GM23338 (cell line): ENCODE data around the gene CALHM2. TPM values are rescaled to one million over a fixed set of nuclear protein-coding genes. Genes with fewer than 3 reads are reported as not detected.

ENCODE experiments used
- ATAC-seq: fragments of 200-7000 bp; cut with Tn5 transposase; 3 replicates; pipeline ENCODE4 v1.9.1; 2020
- DNase-seq: peaks from one replicate; pipeline ENCODE4 v3.0.0-alpha.2; 2015; ENCODE audit warnings: low spot score
- H2AFZ ChIP-seq: fragments of 200-600 bp; sonication (generic); 2 replicates; pipeline ENCODE4 v1.8.0; 2016; ENCODE audit warnings: antibody characterized with exemption, mild to moderate bottlenecking, moderate library complexity
- H3F3A ChIP-seq: fragments of 200-600 bp; sonication (generic); replicated peaks from 2 replicates; pipeline ENCODE4 v1.8.0; 2017; ENCODE audit warnings: antibody characterized with exemption, mixed run types, low read depth
- H3K27ac ChIP-seq: fragments of 200-600 bp; sonication (generic); 2 replicates; pipeline ENCODE4 v1.6.1; 2016; ENCODE audit warnings: low read depth
- H3K27me3 ChIP-seq: fragments of 200-600 bp; sonication (generic); 2 replicates; pipeline ENCODE4 v1.8.0; 2016; ENCODE audit warnings: mild to moderate bottlenecking, mixed run types, moderate library complexity; ENCODE audit not compliant: insufficient read depth
- H3K36me3 ChIP-seq: fragments of 200-600 bp; sonication (generic); 2 replicates; pipeline ENCODE4 v1.8.0; 2016; ENCODE audit warnings: mild to moderate bottlenecking; ENCODE audit not compliant: insufficient read depth
- H3K4me1 ChIP-seq: fragments of 200-600 bp; sonication (generic); 2 replicates; pipeline ENCODE4 v1.8.0; 2016; ENCODE audit warnings: mild to moderate bottlenecking, moderate library complexity; ENCODE audit not compliant: insufficient read depth
- H3K4me2 ChIP-seq: fragments of 200-600 bp; sonication (generic); 2 replicates; pipeline ENCODE4 v1.7.1; 2017; ENCODE audit warnings: mixed run types
- H3K4me3 ChIP-seq: fragments of 200-600 bp; sonication (generic); 2 replicates; pipeline ENCODE4 v1.6.1; 2016; ENCODE audit warnings: mixed run types
- H3K79me2 ChIP-seq: fragments of 200-600 bp; sonication (generic); replicated peaks from 2 replicates; pipeline ENCODE4 v1.8.0; 2017; ENCODE audit warnings: mild to moderate bottlenecking; ENCODE audit not compliant: insufficient read depth
- H3K9me2 ChIP-seq: fragments of 200-600 bp; sonication (generic); 2 replicates; pipeline ENCODE4 v1.8.0; 2017; ENCODE audit not compliant: insufficient read depth
- H4K20me1 ChIP-seq: fragments of 200-600 bp; sonication (generic); replicated peaks from 2 replicates; pipeline ENCODE4 v1.8.0; 2017; ENCODE audit warnings: mild to moderate bottlenecking; ENCODE audit not compliant: insufficient read depth
- H3K27ac Mint-ChIP-seq: 2 replicates; pipeline ENCODE4 v1.8.0; 2020; ENCODE audit warnings: inconsistent platforms, mild to moderate bottlenecking, moderate library complexity, mixed read lengths
- H3K27me3 Mint-ChIP-seq: 3 replicates; pipeline ENCODE4 v1.8.0; 2022; ENCODE audit warnings: low read depth, mild to moderate bottlenecking, moderate library complexity, mixed read lengths, inconsistent platforms; ENCODE audit not compliant: insufficient read depth, poor library complexity
- H3K36me3 Mint-ChIP-seq: 3 replicates; pipeline ENCODE4 v1.8.0; 2021; ENCODE audit warnings: low read depth, mild to moderate bottlenecking, inconsistent platforms, moderate library complexity, mixed read lengths
- H3K4me1 Mint-ChIP-seq: 3 replicates; pipeline ENCODE4 v1.8.0; 2020; ENCODE audit warnings: mild to moderate bottlenecking, inconsistent platforms, mixed read lengths
- H3K4me3 Mint-ChIP-seq: 3 replicates; pipeline ENCODE4 v1.8.0; 2021; ENCODE audit warnings: moderate library complexity, mild to moderate bottlenecking, inconsistent platforms, mixed read lengths
- H3K9me3 Mint-ChIP-seq: 3 replicates; pipeline ENCODE4 v1.8.0; 2020; ENCODE audit warnings: moderate library complexity, mild to moderate bottlenecking, inconsistent platforms, mixed read lengths
- EZH2 ChIP-seq: fragments of 200-600 bp; sonication (generic); IDR thresholded peaks from one replicate; pipeline ENCODE4 v1.8.0; 2017; ENCODE audit warnings: antibody characterized with exemption, mild to moderate bottlenecking, low read depth; ENCODE audit not compliant: unreplicated experiment
- NANOG ChIP-seq: IDR thresholded peaks from 2 replicates; pipeline ENCODE4 v1.6.1; 2016; ENCODE audit warnings: antibody characterized with exemption, borderline replicate concordance
- STAT1 ChIP-seq: IDR thresholded peaks from one replicate; pipeline ENCODE4 v1.6.1; 2016; ENCODE audit warnings: antibody characterized with exemption; ENCODE audit not compliant: unreplicated experiment
- polyA plus RNA-seq: library from polyadenylated mRNA; unstranded; fragments of >200 nt; fragmentation: Nextera tagmentation; extraction: Ambion mirVana; gene quantifications from 2 replicates; pipeline ENCODE4 v1.2.1, GENCODE V29; 2016
- total RNA-seq: library from RNA; depleted of rRNA; stranded (reverse); fragments of >200 nt; shearing (Covaris generic); gene quantifications from 2 replicates; pipeline ENCODE4 v1.2.3, GENCODE V29; 2014
- TF ChIP-seq, protein P1 (sequence below): fragments of 250-450 bp; sonication (Bioruptor Pico); IDR thresholded peaks from 2 replicates; pipeline ENCODE4 v1.5.0; 2020; ENCODE audit warnings: mild to moderate bottlenecking, moderate library complexity
- TF ChIP-seq, protein P2 (sequence below), 2 experiments: fragments of 200-600 bp in 1 of 2; sonication (generic) in 1 of 2; conservative IDR thresholded peaks; 2 replicates each; pipeline versions ENCODE4 v1.5.1 to v1.6.1; 2016 to 2017; ENCODE audit warnings: antibody characterized with exemption in 2 of 2, low read depth in 2 of 2, mild to moderate bottlenecking in 2 of 2, moderate library complexity in 1 of 2

The CALHM2 gene
- total and polyA plus RNA-seq, 2 experiments from 2014 or later, result 2.1 to 2.2 TPM

DNA sequence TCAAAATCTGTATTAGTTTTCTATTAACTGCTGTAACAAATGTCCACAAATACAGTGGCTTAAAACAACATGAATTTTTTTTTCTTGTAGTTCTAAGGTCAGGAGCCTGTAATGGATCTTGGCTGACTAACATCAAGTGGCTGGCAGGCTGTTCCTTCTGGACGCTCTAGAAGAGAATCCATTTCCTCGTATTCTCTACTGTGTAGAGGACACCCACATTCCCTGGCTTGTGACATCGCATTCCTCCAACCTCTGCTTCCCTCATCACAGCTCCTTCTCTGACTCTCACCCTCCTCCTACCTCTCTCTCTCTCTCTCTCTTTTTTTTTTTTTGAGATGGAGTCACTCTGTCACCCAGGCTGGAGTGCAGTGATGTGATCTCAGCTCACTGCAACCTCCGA, 11.3 kb upstream of the CALHM2 start:
- Mint-ChIP-seq H3K4me1 (peaks cover 6% of the 10 kb centered on the region), H3K36me3 (no peaks in the 10 kb centered on the region), H3K27ac (no peak overlapping the region), H3K9me3 (no peaks in the 10 kb centered on the region), H3K27me3 (peaks cover 7% of the 10 kb centered on the region), H3K4me3 (no peak overlapping the region)
- DNase-seq (no peak), ATAC-seq (no peak)
- H3K36me3 ChIP-seq, result no peaks in the 10 kb centered on the region
- no peak overlapping the region for H3K27ac ChIP-seq
- H2AFZ ChIP-seq, result no peak overlapping the region
- H3F3A ChIP-seq, result no peaks in the 10 kb centered on the region
- no peak overlapping the region for H3K4me2 ChIP-seq
- no peaks in the 10 kb centered on the region for H3K79me2 ChIP-seq
- no peaks in the 10 kb centered on the region for H3K4me1 ChIP-seq
- no peaks in the 10 kb centered on the region for H3K27me3 ChIP-seq
- H3K9me2 ChIP-seq, result no peaks in the 10 kb centered on the region
- TF ChIP-seq EZH2 (no peak), STAT1 (no peak), NANOG (no peak)
- TF ChIP-seq, protein P1, sequence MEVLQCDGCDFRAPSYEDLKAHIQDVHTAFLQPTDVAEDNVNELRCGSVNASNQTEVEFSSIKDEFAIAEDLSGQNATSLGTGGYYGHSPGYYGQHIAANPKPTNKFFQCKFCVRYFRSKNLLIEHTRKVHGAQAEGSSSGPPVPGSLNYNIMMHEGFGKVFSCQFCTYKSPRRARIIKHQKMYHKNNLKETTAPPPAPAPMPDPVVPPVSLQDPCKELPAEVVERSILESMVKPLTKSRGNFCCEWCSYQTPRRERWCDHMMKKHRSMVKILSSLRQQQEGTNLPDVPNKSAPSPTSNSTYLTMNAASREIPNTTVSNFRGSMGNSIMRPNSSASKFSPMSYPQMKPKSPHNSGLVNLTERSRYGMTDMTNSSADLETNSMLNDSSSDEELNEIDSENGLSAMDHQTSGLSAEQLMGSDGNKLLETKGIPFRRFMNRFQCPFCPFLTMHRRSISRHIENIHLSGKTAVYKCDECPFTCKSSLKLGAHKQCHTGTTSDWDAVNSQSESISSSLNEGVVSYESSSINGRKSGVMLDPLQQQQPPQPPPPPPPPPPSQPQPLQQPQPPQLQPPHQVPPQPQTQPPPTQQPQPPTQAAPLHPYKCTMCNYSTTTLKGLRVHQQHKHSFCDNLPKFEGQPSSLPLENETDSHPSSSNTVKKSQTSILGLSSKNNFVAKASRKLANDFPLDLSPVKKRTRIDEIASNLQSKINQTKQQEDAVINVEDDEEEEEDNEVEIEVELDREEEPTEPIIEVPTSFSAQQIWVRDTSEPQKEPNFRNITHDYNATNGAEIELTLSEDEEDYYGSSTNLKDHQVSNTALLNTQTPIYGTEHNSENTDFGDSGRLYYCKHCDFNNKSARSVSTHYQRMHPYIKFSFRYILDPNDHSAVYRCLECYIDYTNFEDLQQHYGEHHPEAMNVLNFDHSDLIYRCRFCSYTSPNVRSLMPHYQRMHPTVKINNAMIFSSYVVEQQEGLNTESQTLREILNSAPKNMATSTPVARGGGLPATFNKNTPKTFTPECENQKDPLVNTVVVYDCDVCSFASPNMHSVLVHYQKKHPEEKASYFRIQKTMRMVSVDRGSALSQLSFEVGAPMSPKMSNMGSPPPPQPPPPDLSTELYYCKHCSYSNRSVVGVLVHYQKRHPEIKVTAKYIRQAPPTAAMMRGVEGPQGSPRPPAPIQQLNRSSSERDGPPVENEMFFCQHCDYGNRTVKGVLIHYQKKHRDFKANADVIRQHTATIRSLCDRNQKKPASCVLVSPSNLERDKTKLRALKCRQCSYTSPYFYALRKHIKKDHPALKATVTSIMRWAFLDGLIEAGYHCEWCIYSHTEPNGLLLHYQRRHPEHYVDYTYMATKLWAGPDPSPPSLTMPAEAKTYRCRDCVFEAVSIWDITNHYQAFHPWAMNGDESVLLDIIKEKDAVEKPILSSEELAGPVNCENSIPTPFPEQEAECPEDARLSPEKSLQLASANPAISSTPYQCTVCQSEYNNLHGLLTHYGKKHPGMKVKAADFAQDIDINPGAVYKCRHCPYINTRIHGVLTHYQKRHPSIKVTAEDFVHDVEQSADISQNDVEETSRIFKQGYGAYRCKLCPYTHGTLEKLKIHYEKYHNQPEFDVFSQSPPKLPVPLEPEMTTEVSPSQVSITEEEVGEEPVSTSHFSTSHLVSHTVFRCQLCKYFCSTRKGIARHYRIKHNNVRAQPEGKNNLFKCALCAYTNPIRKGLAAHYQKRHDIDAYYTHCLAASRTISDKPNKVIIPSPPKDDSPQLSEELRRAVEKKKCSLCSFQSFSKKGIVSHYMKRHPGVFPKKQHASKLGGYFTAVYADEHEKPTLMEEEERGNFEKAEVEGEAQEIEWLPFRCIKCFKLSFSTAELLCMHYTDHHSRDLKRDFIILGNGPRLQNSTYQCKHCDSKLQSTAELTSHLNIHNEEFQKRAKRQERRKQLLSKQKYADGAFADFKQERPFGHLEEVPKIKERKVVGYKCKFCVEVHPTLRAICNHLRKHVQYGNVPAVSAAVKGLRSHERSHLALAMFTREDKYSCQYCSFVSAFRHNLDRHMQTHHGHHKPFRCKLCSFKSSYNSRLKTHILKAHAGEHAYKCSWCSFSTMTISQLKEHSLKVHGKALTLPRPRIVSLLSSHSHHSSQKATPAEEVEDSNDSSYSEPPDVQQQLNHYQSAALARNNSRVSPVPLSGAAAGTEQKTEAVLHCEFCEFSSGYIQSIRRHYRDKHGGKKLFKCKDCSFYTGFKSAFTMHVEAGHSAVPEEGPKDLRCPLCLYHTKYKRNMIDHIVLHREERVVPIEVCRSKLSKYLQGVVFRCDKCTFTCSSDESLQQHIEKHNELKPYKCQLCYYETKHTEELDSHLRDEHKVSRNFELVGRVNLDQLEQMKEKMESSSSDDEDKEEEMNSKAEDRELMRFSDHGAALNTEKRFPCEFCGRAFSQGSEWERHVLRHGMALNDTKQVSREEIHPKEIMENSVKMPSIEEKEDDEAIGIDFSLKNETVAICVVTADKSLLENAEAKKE, result no peak
- TF ChIP-seq, protein P2, sequence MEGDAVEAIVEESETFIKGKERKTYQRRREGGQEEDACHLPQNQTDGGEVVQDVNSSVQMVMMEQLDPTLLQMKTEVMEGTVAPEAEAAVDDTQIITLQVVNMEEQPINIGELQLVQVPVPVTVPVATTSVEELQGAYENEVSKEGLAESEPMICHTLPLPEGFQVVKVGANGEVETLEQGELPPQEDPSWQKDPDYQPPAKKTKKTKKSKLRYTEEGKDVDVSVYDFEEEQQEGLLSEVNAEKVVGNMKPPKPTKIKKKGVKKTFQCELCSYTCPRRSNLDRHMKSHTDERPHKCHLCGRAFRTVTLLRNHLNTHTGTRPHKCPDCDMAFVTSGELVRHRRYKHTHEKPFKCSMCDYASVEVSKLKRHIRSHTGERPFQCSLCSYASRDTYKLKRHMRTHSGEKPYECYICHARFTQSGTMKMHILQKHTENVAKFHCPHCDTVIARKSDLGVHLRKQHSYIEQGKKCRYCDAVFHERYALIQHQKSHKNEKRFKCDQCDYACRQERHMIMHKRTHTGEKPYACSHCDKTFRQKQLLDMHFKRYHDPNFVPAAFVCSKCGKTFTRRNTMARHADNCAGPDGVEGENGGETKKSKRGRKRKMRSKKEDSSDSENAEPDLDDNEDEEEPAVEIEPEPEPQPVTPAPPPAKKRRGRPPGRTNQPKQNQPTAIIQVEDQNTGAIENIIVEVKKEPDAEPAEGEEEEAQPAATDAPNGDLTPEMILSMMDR (conservative IDR thresholded peaks at IDR 0.05; ENCODE audit: low read depth in 2 of 2), result no peak
- H3K4me3 ChIP-seq, result no peak overlapping the region
- no peaks in the 10 kb centered on the region for H4K20me1 ChIP-seq
